DMS 273 (cell line): ENCODE results near the gene ARAP2.

Experiments
- DNase-seq: peaks from one replicate; lab custom pipeline; 2025; ENCODE audit not compliant: unreplicated experiment; lab: John Stamatoyannopoulos, UW

Gene ARAP2

GRCh38 chr4:36244257-36245082 lies at the start of gene ARAP2:
Gene ARAP2, minus strand, starts transcription at chr4:36244514. Its CDS starts 15,028 bp downstream, at chr4:36229486.
- DNase-seq, result peak; percentile 82

DNA sequence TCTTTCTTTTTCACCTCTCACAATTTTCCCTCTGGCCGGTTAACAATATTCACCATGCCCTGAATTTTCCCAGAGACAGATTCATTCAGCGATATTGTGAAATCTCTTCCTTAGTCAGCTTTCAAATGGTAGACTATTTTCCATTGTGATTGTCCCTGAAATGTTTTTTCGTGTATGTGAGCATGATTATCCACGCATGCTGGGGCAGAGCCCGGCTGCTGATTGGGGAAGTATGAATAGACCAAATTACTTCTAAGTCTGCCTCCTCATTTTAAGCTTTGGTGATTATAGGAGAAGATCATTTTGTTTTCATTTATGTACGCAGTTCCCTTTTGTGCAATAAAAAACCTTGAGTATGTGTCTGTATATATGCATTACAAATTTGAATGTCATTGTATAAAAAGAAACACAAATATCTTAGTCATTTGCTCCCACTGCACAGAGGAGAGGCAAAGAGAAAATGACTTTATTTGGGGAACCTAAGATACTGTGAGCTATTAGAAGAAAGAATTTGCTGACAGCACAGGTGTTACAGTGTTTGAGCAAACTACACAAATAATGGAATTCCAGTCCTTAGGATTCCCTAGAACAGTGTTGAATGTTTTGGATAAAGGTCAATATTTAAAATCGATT lies 48.4 kb upstream of the ARAP2 start:
- DNase-seq, result no peak

- DNase-seq, result no peak
Measured at GRCh38 chr4:36290641-36291040, 46.3 kb upstream of the ARAP2 start.

- no peak for DNase-seq
Measured at GRCh38 chr4:36288731-36289426, 44.6 kb upstream of the ARAP2 start.

- DNase-seq, result no peak
Measured at GRCh38 chr4:36286481-36286871, 42.2 kb upstream of the ARAP2 start.

DNA sequence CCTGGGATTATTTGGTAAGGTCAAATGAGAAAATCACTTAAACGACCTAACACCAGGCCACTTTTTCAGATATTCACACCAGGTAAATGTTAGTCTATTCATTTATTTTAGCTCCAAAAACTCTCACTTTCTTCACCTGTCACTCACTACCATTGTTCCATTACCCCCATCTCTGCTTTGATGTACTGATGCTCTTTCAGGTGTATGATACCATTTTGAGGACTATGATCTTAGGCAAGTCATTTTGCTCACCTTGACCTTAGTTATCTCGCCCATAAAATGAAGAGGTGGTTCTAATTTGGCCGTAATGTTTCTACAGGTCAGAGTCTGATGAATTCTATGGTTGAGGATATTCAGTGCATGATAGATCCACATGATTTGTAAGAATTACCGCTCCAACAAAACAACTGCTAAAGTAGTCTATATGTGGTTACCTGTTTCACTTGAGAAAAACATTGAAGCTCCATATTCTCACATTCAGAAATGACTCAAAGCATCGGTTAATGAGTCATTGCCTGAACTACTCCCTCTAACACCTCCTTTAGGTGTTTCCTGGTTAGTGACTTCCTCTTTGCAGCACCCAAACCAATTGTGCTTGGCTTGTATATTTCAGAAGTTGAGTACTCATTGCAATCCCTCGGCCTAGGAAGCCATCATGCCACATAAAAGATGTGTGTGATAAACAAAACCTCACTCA lies 41.6 kb upstream of the ARAP2 start:
- DNase-seq, result no peak

DNA sequence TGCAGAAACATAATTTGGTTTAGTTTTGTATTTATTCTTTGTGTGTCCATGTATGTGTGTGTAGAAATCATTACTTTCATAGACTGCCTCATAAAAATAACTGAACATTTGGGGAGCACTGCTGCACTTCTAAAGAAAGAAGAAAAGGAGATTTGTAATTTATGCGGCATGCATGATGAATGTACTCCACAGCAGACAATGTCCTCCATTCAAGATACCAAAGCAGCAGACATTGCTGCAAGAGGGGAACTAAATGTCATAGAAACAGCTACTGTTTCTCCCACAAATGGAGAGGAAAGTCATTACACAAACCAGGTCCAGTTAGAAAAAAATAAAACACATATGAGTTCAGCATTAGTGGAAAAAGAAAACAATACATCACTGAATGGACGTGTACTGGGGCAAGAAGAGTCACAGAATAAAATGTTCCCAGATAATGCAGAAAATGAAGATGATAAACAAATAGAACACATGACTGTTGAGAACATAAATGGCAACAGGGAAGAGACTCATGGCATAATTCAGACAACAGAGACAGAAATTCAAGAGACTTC lies 39.7 kb upstream of the ARAP2 start:
- DNase-seq, result no peak

- no peak for DNase-seq
Measured at GRCh38 chr4:36282503-36283030, 38.3 kb upstream of the ARAP2 start.

DNA sequence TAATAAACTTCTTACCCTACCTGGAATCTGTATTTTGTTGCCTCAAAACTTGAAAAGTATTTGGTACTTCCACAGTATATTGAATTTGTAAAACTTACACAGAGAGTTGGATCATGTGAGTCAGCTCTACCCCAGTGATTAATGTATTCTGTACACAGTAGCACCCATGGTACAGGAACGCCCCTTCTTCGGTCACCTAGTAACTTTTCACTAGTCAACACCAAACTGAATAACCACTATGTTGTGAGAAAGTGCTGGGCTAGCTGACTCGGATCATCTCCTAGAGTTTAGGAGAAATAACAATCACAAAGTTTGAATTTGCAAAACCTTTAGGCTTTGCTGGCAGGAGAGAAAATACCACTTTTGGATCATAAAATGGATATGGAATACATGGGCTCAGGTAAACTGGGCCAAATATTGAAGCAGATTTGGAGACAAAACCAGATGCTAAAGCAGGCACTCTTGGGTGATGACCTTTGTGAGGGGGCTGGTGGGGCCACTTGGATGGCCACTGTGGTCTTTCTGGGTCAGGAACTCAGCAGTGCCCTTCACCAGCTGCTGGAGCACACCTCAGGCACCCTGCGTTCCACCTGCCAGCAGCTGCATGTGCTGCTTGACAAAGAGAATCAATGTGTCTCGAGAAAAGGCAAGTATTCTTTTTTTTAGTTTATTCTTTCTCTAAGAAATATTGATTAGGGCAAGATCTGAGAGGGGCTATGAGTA lies 37.2 kb upstream of the ARAP2 start, which contains the start of gene DTHD1:
DTHD1 (plus strand) TSS at position 233 of the 723 bp plus-strand sequence; CDS start at position 376, 143 bp downstream.
- no peak for DNase-seq

DNA sequence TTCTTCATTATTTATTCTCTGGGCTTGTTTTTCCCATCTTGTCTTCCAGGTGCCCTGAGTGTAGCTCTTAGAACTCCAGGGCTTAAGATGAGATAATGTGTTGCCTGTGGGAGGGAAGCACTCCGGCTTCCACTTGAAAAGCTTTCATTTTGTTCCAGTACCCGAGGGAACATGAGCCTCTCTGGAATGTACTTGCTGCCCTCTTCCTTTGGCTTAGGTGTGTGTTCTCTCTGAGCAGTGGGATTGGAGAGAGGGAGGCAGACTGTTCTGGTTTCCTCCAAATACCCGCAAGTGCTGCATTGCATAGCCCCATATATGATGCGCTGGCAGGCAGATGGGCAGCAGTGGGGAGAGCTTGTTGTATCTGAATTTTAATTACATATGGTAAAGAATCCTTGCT lies 36.2 kb upstream of the ARAP2 start:
- no peak for DNase-seq

GRCh38 chr4:36278789-36279188 lies 34.5 kb upstream of the ARAP2 start:
- no peak for DNase-seq

DNA sequence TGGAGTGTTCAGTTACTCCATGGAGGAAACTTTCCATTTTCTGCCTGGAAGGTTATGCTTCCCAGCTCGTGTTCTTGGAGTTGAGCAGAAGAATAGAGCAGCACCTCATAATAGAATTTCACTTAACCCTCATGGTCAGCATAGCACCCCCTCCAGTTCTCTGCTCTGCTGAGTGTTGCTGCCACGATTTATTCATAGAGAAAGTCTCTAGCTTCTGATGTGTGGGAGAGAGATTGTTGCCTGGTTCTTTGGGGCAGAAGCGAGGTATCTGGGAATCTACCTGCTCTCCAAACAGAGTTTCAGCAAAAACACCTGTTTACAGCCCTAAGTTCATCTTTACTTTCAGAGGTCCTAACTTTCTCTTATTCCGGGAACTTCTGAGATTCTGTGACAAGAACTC lies 33.2 kb upstream of the ARAP2 start:
- no peak for DNase-seq

GRCh38 chr4:36274158-36274557 lies 29.8 kb upstream of the ARAP2 start:
- DNase-seq, result no peak

DNA sequence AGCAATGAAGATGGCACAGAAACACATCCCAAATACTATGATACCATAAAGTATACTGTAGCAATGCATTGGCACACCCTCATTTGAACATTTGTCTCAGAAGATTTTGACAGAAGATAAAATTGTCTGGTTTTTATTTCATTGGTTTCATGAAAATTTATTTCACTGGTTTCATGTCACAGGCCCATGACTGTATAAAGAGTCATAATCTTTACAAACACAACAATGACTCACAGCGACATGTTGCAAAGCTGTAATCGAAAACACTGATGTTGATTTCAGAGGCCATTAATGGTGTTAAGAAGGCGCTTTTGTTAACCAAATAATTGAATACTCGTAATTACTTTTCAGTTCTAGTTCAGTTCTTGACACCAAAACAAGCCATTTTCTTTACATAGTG lies 29.0 kb upstream of the ARAP2 start:
- DNase-seq, result no peak

- no peak for DNase-seq
Measured at GRCh38 chr4:36269533-36270173, 25.3 kb upstream of the ARAP2 start.

GRCh38 chr4:36269101-36269500 lies 24.8 kb upstream of the ARAP2 start:
- DNase-seq, result no peak

GRCh38 chr4:36267486-36268268 lies 23.4 kb upstream of the ARAP2 start:
- DNase-seq, result no peak

GRCh38 chr4:36264207-36264826 lies 20.0 kb upstream of the ARAP2 start:
- DNase-seq, result no peak
